Left lobe of liver (tissue), 2 donors: ENCODE results near the gene IQSEC3. TPM values are rescaled to one million over a fixed set of nuclear protein-coding genes. Genes with fewer than 3 reads are reported as not detected.
A peak's percentile ranks its signal among the peaks of the same experiment; 100 is the strongest.
"Not testable (repeated sequence)": the region's sequence is repeated elsewhere in the genome, so short reads cannot be mapped to it uniquely, and the experiment has no call there.

ENCODE experiments used
- ATAC-seq: fragments of 200-7000 bp; cut with Tn5 transposase; one replicate; pipeline ENCODE4 v1.9.1; 2020; ENCODE audit warnings: mild to moderate bottlenecking, moderate library complexity
- DNase-seq: peaks from one replicate; pipeline ENCODE4 v3.0.0-alpha.2; 2020; ENCODE audit warnings: low spot score
- total RNA-seq: library from RNA; stranded (reverse); gene quantifications from one replicate; pipeline ENCODE4 v1.2.1, GENCODE V29; 2021
- donor health status: DM: no; HTN: no; CAD: no; lungs with moderate emphysema.
- donor health status: DM: no; HTN: yes; CAD: no.

The IQSEC3 gene
- total RNA-seq, 1 donor from 2014 or later: 0.70 TPM

GRCh38 chr12:51962-52361, 14.6 kb upstream of the IQSEC3 start:
- DNase-seq, ATAC-seq: not testable (repeated sequence)

DNA sequence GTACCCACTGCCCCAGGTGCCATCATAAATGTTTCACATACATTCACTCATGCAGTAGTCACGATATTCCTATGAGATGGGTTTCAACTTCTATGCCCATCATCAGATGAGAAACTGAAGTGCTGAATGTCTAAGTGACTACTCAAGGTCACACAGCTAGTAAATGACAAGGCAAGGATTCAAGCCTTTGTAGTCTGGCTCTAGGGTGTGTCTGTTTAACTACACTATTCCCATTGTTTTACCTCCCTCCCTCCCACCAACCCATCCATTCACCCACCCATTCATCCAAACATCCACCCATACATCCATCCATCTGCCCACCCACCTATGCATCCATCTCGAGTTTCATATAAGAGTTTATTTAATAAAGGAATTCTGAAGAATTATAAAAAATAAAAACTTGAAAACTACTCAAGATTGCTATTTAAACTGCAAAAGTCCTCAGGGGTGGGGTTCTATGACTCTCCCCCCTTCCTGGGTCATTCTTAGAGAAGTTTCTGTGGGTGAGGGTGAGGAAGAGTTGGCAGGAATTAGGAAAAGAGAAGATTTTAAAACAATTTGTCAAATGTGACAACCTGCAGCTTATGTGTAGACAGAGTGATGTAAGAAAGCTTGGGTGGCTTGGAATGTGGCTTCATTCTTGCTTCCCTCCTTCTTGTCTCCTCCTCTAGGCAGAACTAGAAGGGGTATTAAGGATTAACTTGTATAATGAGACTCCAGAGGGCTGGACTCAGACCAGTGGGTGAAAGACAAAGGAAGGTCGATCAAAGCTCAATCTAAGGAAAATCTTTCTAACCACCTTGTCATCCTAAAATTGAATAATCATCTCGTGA, 13.4 kb upstream of the IQSEC3 start:
- not testable (repeated sequence) for ATAC-seq, DNase-seq

DNA sequence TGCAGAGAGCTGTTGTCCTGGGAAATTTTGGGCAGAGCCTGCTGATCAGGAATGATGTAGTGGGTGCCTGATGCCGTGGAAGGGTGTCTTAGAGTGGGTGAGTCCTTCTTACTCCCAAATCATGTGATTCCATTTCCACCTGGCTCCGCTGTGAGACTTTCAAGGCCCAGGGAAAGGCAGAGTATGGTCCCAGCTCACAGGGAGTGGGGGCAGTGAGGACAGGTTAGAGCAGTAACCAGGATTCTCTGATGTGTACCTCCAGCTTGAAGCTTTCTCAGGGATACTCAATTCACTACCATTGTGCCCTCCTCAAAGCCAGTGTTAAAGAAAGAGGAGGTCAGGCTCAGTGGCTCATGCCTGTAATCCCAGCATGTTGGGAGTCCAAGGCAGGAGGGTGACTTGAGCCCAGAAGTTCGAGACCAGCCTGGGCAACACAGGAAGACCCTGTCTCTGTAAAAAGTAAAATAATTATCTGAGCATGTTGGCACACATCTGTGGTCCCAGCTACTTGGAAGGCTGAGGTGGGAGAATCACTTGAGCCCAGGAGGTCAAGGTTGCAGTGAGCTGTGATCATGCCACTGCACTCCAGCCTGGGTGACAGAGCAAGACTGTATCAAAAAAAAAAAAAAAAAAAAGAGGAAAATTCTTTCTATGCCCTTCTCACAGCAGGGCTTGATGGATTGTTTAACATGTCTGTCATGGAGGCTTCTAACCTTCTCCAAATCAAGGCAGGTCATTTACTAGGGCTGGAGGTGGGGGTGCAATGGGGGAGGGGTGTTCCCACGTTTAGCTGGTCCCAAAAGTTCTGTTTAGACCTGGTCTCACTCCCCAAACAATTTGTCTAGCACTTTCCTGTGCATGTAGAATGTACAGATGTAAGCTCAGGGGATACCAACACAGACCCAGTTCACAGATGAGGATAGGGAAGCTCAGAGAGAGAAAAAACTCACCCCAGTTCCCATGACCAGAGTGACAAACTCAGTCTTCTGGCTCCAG, 12.5 kb upstream of the IQSEC3 start:
- no peak for DNase-seq
- peak; percentile 17 for ATAC-seq

- DNase-seq (no peak), ATAC-seq (peak; percentile 16)
Observed at GRCh38 chr12:54750-55535, 11.6 kb upstream of the IQSEC3 start.

DNA sequence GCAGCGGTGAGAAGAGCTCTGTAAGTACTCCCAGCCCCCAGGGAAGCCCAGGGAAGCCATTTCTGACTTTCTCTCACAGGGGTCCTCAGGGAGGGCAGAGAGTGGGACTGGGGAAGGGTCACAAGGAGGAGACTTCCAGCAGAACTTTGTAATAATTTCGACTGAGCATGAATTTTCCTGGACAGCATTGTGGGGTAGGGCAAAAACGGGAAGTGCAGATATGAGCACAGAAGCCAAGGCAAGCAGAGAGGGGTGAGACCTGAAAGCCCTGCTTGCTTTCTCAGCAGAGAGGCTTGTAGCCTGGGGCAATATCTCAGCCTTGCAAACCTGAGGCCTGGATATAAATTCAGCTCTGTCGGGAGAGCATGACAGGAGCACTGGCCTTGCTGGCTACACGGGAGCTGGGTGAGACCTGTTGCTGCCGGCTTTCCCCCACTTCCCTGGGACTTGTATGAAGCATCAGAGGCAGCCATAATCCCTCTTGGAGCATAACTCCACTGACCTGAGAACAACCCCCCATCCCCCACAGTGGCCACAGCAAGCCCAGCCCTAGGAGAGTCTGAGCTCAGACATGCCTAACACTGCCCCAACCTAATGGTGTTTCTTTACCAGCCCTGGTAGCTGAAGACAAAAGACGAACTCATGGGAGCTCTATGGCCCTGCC, 9.8 kb upstream of the IQSEC3 start:
- peak; percentile 29 for ATAC-seq
- DNase-seq: no peak

DNA sequence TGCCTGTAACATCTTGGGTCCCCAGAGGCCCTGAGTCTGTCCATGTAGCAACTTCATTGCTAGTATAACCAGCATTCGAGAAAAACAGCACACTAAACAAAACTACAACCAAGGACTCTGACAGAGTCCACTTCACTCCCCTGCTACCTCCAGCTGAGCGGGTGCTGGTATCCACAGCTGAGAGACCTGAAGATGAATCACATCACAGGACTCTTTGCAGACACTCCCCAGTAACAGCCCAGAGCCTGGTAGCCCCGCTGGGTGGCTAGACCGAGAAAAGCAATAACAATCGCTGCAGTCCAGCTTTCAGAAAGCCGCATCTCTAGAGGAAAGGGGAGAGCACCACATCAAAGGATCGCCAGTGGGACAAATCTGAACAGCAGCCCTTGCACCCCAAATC, 9.0 kb upstream of the IQSEC3 start:
- DNase-seq: no peak
- no peak for ATAC-seq

GRCh38 chr12:58832-59231, 7.7 kb upstream of the IQSEC3 start:
- DNase-seq: no peak
- ATAC-seq: no peak

GRCh38 chr12:61845-62244, 4.7 kb upstream of the IQSEC3 start:
- not testable (repeated sequence) for DNase-seq, ATAC-seq

GRCh38 chr12:65491-66063, 990 bp upstream of the IQSEC3 start:
- DNase-seq: not testable (repeated sequence)

DNA sequence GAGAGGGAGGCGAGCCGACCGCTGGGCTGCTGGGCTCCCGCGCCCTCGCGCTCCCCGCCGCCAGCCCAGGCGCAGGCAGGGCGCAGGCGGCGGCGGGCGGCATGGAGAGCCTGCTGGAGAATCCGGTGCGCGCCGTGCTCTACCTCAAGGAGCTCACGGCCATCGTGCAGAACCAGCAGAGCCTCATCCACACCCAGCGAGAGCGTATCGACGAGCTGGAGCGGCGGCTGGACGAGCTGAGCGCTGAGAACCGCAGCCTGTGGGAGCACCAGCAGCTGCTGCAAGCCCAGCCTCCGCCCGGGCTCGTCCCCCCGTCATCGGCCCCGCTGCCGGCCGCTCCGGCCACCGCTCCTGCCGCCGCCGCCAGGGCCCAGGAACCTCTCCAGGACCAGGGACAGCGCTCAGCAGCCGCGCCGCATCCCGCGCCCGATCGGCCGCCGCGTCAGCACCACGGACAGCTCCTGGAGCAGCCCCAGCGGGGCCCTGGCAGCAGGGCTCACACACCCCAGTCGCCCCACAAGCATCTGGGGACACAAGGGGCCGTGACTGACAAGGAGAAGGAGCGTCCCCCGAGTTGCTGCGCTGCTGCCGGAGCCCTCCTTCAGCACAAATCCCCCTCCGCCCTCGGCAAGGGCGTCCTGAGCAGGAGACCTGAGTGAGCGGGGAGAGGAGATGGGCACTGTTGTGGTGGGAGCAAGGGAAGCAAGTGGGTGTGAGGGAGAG, 376 bp downstream of the IQSEC3 start:
- peak; percentile 99 for ATAC-seq
- DNase-seq: not testable (repeated sequence)

More at GRCh38 chr12:65491-66063, 990 bp upstream of the IQSEC3 start:
- not testable (repeated sequence) for ATAC-seq

- DNase-seq, ATAC-seq: not testable (repeated sequence)
Observed at GRCh38 chr12:69677-70076, 3.1 kb downstream of the IQSEC3 start.

GRCh38 chr12:70541-70940, 4.0 kb downstream of the IQSEC3 start:
- ATAC-seq, DNase-seq: not testable (repeated sequence)

- ATAC-seq (peak; percentile 79), DNase-seq (peak; percentile 86)
Observed at GRCh38 chr12:72018-72417, 5.5 kb downstream of the IQSEC3 start.

- not testable (repeated sequence) for DNase-seq, ATAC-seq
Observed at GRCh38 chr12:74420-75190, 8.0 kb downstream of the IQSEC3 start.

GRCh38 chr12:75541-75940, 9.0 kb downstream of the IQSEC3 start:
- DNase-seq, ATAC-seq: not testable (repeated sequence)

GRCh38 chr12:76102-76501, 9.5 kb downstream of the IQSEC3 start:
- DNase-seq: not testable (repeated sequence)

DNA sequence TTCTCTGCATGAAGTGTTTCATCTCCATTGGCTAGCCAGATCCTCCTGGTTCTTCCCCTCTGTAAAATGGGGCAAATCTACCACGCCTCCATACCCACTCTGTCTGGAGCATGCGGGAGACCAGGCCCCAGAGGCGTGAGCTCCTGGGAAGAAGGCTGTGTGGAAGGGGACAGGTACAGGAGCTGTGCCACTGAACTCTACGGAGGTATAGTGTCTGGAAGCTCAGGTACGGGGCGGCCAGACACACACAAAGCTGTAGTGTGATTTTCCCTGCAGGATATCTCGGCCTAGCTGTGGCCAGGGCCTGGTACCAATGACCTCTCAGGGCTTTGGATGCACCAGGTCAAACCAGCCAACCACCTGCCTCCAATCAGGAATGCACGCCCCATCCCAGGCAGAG, 10.0 kb downstream of the IQSEC3 start:
- not testable (repeated sequence) for ATAC-seq, DNase-seq

More at GRCh38 chr12:76102-76501, 9.5 kb downstream of the IQSEC3 start:
- not testable (repeated sequence) for ATAC-seq
